RWPE2 (cell line): ENCODE data around the gene ANXA8L1.
"Not testable (repeated sequence)": the region's sequence is repeated elsewhere in the genome, so short reads cannot be mapped to it uniquely, and the experiment has no call there.

ENCODE experiments used
- ATAC-seq: fragments of 200-7000 bp; cut with Tn5 transposase; 3 replicates; pipeline ENCODE4 v1.9.1; 2021; ENCODE audit warnings: low read depth
- DNase-seq: peaks from one replicate; pipeline ENCODE4 v3.0.0-alpha.2; 2020; ENCODE audit warnings: low spot score
- H3K27ac ChIP-seq: fragments of 450-650 bp; 2 replicates; pipeline ENCODE4 v1.5.1; 2017; ENCODE audit warnings: mild to moderate bottlenecking; ENCODE audit not compliant: poor library complexity, severe bottlenecking
- H3K27me3 ChIP-seq: fragments of 250-450 bp; sonication (Bioruptor Pico); 2 replicates; pipeline ENCODE4 v1.5.1; 2021; ENCODE audit warnings: mild to moderate bottlenecking, moderate library complexity; ENCODE audit not compliant: insufficient read depth, poor library complexity, severe bottlenecking
- H3K36me3 ChIP-seq: fragments of 250-450 bp; sonication (Bioruptor Pico); 2 replicates; pipeline ENCODE4 v1.5.1; 2020; ENCODE audit warnings: low read depth, mild to moderate bottlenecking, moderate library complexity
- H3K4me1 ChIP-seq: fragments of 250-450 bp; sonication (Bioruptor Pico); 2 replicates; pipeline ENCODE4 v1.5.1; 2021; ENCODE audit warnings: mild to moderate bottlenecking, moderate library complexity; ENCODE audit not compliant: insufficient read depth, poor library complexity, severe bottlenecking
- H3K4me3 ChIP-seq: fragments of 250-450 bp; sonication (Bioruptor Pico); 2 replicates; pipeline ENCODE4 v1.5.1; 2021; ENCODE audit warnings: mild to moderate bottlenecking, moderate library complexity; ENCODE audit not compliant: severe bottlenecking
- H3K9me3 ChIP-seq: fragments of 250-450 bp; sonication (Bioruptor Pico); 2 replicates; pipeline ENCODE4 v1.5.1; 2021; ENCODE audit warnings: mild to moderate bottlenecking, moderate library complexity; ENCODE audit not compliant: severe bottlenecking
- CTCF ChIP-seq: fragments of 450-650 bp; IDR thresholded peaks from one replicate; pipeline ENCODE4 v1.5.1; 2017; ENCODE audit warnings: mild to moderate bottlenecking, moderate library complexity; ENCODE audit not compliant: poor library complexity, severe bottlenecking

The ANXA8L1 gene

GRCh38 chr10:46375406-46375805 lies at the start of gene ANXA8L1:
Gene ANXA8L1, plus strand, starts transcription at chr10:46375776. Its CDS starts 76 bp downstream, at chr10:46375852.
- H3K36me3 ChIP-seq, H3K9me3 ChIP-seq, DNase-seq, H3K4me1 ChIP-seq, H3K27me3 ChIP-seq: not testable (repeated sequence)
- peak; percentile 45 for ATAC-seq
- peak within 1 kb of the TSS; percentile 35 for H3K4me3 ChIP-seq
- H3K27ac ChIP-seq: peak within 1 kb of the TSS; percentile 71

GRCh38 chr10:46326066-46326465 lies 49.5 kb upstream of the ANXA8L1 start:
- no peak overlapping the region for H3K4me3 ChIP-seq
- no peaks in the 10 kb centered on the region for H3K36me3 ChIP-seq
- no peak overlapping the region for H3K27ac ChIP-seq
- H3K9me3 ChIP-seq: no peaks in the 10 kb centered on the region
- DNase-seq (no peak), ATAC-seq (peak; percentile 33; the same call in 1 of the 3 replicates)
- no peak for TF ChIP-seq CTCF
- no peaks in the 10 kb centered on the region for H3K27me3 ChIP-seq
- H3K4me1 ChIP-seq: no peaks in the 10 kb centered on the region

- H3K4me1 ChIP-seq: no peaks in the 10 kb centered on the region
- no peaks in the 10 kb centered on the region for H3K27me3 ChIP-seq
- ATAC-seq: no peak
- no peak for TF ChIP-seq CTCF
- no peak overlapping the region for H3K4me3 ChIP-seq
- no peaks in the 10 kb centered on the region for H3K9me3 ChIP-seq
- no peak for DNase-seq
- no peaks in the 10 kb centered on the region for H3K36me3 ChIP-seq
- H3K27ac ChIP-seq: no peak overlapping the region
Measured at GRCh38 chr10:46326971-46327370, 48.6 kb upstream of the ANXA8L1 start.

GRCh38 chr10:46327685-46328084 lies 47.9 kb upstream of the ANXA8L1 start:
- Histone ChIP-seq H3K36me3 (no peaks in the 10 kb centered on the region), H3K4me3 (no peak overlapping the region), H3K27ac (no peak overlapping the region), H3K4me1 (no peaks in the 10 kb centered on the region), H3K27me3 (no peaks in the 10 kb centered on the region), H3K9me3 (no peaks in the 10 kb centered on the region)
- no peak for DNase-seq
- TF ChIP-seq CTCF: no peak
- no peak for ATAC-seq

GRCh38 chr10:46328853-46329689 lies 46.5 kb upstream of the ANXA8L1 start:
- no peak for DNase-seq

More at GRCh38 chr10:46328853-46329689, 46.5 kb upstream of the ANXA8L1 start:
- Histone ChIP-seq H3K27me3 (no peaks in the 10 kb centered on the region), H3K27ac (no peak overlapping the region), H3K4me3 (no peak overlapping the region), H3K9me3 (no peaks in the 10 kb centered on the region), H3K36me3 (no peaks in the 10 kb centered on the region), H3K4me1 (no peaks in the 10 kb centered on the region)
- ATAC-seq: no peak
- no peak for TF ChIP-seq CTCF
